HG03135 (cell line): ENCODE data around the gene ANXA2.
"Not testable (repeated sequence)": the region's sequence is repeated elsewhere in the genome, so short reads cannot be mapped to it uniquely, and the experiment has no call there.

Source experiments
- ATAC-seq: cut with Tn5 transposase; IDR thresholded peaks from one replicate; pipeline ENCODE4 v1.9.1; 2021; ENCODE audit warnings: mild to moderate bottlenecking, moderate library complexity; ENCODE audit not compliant: unreplicated experiment

The ANXA2 gene

DNA sequence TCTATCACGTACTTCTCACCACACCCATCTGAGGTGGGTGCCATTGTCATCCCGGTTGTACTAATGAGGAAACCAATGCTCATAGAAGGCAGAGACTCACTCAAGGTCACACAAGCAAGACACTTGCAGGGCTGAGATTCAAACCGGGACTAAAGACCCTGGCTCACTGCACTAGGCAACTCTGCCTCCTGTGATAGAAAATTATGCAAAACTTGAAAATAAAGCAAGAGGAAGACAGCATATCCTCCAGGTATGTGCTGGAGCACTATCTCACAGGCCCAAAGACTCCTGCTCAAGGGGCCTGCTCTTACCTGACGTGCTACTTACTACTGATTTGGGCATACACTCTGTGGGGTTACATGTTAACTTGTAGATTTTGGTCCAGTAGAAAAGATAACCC, 25.6 kb downstream of the ANXA2 start:
- no peak for ATAC-seq

DNA sequence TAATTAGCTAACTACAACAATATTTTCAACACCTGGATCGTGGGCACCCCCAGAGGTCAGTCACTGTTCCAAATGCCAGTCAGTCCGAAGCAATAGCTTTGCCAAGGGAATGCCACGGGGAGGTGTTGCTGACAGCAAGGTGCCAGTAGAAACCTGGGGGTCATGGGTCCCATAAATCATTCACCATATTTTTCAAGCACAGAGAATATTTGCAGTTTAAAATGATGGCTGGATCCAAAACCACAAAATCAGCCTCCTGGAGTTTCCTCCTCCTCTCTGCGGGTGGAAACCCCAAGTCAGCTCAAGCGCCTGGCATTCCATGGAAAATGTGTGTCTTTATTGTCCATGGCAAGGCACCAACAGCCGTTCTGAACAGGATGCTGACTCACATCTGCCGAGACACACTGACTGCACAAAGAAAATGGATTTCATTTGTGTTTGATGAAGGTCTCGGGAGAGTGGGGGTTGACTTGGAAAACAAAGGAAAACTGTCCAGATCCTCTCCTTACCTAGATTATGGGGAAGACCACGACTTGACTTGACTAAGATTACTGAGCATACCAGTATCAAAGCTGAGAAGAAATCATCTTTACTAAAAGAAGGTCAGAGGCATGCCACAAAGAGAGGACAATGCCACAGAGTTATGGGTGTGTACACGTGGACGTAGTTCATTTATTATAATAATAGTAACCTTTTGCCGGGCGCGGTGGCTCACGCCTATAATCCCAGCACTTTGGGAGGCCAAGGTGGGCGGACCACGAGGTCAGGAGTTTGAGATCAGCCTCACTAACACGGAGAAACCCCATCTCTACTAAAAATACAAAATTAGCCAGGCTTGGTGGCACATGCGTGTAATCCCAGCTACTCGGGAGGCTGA, 26.4 kb downstream of the ANXA2 start:
- ATAC-seq, result no peak

DNA sequence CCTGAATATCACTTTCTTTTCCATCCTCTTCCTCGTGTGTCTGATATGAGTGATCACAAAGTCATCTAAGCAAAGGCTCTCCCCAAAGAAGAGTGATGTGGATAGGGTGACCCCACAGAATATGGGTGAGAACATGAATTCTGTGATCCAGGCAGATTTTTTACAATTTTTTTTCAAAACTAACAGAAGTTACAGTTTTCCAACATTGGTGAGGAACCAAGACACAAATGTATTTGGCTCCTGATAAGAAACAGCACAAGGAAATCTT, 27.0 kb downstream of the ANXA2 start:
- no peak for ATAC-seq

DNA sequence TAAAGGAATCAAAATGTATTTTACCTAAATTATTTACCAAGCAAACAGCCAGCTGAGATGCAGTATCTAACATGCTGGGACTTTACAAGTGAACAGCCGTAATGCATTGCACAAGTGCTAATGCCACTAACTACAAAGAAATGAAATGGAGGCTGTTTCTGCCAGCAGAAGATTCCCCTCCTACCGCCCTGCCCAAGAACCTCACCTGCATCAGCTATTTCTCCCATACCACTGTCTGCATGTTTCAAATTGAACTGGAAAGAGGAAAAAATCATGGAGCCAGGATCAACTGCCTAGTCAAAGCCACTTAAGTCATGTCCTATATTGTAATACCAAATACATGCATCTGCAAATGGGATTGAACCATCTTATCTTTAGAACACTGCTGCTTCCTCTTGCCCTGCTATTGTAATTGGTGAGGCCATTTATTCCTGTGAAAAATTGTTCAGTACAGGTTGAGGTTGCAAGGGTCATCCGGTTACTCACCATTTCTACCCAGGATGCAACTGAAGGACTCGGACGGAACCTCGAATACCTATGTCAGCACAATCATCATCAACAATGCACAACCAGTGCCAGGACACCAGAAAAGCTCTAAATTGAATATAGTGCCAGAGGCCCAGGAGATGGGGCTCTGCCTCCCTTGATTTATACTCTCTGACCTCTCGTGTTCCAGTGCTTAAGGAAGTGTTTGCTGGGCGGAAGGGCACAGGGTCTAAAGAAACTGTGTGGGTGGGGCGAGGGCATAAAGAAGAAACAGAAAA, 27.5 kb downstream of the ANXA2 start:
- ATAC-seq, result no peak

DNA sequence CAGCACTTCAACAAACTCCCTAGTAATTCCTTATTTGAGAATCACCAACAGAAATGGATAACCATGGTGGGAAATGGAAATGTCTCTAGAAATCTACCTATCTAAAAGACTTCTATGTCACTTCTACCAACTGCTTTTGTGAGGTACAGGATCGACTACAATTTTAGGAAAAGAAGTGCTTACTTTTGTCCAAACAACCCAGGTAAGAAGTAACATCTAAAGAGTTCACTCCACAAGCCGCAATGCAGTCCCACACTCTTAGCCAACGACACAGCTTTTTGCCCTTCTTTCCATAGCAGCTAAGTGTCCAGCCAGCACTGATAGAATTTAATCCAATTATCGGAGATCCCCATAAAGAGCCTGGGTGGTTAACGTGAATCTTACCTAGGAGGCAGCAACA, 28.1 kb downstream of the ANXA2 start:
- no peak for ATAC-seq

DNA sequence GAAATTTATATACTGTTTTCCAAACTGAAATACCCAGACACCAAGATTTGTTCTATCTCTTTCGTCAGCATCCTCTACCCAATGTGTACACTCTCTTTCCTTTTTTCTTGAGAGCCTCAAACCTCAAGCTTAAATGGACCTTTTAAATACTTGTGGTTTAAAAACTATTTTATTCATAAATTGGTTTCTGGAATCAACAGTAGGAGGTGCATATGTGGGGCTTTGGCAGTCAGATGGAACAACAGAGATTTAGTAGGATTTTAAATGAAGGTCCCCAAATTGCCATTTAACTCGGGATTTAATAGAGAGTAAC, 33.2 kb downstream of the ANXA2 start:
- no peak for ATAC-seq

DNA sequence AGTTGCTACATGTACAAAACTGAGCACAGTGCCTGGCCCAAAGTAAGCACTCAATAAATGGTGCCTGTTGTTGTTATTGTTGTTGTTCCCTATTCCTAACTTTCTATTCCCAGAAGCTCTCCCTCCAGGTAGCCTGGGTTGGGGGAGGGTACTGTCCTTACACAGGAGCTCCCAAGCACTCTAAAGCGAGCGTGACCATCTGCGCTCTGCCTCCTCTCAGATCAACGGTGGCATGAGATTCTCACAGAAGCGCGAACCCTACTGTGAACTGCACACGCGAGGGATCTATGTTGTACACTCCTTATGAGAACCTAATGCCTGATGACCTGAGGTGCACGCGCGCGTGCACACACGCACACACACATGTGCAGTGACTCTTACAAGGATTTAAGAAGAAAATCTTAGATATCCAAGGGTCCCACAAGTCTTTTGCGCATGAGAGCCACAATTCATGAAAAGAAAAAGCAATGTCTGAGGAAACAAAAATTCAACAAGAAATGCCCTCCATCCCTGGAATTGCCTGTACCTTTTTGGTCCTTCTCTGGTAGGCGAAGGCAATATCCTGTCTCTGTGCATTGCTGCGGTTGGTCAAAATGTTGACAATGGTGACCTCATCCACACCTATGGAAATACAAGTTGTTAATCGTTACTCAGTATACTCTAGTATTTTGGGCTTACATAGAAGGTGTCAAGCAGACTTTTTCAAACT, 33.7 kb downstream of the ANXA2 start:
- no peak for ATAC-seq

DNA sequence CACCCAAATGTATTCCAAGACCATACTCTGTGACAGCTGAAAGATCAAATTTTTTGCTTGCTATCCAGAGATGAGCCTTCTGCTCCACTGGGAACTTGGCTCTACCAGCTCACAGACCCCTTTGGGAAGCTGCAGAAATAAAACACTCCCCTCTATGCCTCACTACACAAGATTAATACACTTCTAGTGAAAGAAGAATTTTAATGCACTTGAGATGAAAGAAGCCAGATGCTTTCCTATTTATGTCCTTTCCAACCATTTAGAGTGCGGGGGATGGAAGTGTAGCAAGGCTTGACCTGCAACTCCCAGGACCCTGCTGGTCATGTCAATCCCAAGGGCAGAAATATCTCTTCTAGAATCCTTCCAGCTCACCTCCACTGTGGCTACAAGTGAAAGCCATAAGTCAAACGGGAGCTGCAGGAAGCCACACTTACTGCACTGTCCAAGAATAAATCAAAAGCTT, 34.7 kb downstream of the ANXA2 start:
- no peak for ATAC-seq

DNA sequence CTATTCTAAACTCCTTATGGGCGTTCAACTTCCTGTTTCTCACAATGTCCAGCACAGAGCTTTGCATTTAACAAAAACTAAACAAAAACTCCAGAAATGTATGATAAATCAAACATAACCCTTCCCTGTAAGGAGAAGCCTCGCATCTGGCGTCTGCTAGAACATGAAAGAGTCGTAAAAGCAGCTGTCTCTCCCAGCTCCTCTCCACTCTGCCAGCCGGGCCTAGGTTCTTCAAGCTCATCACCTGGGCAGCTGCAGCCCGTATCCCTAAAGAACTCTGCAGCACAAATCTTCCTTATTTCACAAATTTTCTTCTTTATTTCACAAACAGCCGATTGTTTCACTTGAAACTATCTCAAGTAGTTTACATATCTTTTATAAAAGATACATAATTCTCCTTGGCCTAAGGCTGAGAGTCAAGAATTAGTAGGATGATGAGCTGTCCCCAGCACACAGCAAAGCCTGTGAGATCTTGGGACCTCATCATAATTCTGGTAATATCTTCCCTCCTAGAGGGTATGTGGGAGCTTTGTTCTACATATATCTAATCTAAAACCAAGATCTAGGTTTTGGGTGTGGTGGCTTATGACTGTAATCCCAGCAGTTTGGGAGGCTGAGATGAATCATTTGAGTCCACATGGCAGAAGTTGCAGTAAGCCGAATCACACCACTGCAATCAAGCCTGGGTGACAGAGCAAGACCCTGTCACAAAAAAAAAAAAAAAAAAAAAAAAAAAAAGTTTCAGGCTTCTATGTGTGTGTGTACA, 35.3 kb downstream of the ANXA2 start:
- no peak for ATAC-seq

DNA sequence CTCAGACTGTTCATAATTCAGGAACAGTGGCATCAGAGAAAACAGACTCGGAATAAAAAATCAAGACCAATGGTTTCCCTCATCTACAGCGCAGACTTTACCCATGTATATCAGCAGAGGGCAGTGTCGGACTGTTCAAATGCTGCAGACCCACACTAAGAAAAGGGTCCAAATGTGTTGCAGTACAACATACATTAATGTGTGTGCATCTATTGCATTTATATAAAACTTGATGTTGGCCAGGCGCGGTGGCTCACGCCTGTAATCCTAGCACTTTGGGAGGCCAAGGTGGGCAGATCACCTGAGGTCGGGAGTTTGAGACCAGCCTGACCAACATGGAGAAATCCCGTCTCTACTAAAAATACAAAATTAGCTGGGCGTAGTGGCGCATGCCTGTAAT, 38.0 kb downstream of the ANXA2 start:
- not testable (repeated sequence) for ATAC-seq

DNA sequence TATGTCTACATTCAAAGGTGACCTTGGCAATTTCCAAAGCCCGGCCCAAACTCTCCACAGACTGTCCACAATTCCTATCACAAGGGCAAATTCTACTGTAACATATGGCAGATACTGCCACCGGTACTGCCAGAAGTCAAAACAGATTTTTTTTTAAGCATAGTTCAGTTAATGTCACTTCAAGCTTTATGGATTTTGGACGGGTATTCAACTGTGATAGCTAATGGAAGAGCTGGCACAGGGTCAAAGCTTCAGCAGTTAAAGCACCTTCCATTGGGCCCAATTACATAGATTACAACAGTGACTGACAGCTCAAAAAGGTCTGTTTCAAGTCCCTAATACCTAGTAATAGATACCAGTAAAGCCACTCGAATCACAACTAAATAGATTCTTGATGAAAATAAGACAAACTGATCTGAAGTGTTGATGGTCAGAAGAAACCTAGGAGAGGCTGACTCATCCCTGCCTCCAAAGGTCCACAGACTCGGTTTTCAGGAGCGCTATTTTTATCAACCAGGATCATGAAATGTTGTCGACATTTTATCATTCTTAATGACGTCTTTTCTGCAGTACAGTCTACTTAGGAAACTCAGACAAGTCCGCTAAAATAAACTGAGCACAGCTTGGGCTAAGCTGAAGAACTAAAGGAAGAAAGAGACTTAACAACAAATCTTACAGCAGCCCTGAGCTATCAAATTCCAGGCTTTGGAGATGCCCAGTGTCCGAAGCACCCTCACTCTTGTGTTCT, 38.7 kb downstream of the ANXA2 start:
- ATAC-seq, result no peak

DNA sequence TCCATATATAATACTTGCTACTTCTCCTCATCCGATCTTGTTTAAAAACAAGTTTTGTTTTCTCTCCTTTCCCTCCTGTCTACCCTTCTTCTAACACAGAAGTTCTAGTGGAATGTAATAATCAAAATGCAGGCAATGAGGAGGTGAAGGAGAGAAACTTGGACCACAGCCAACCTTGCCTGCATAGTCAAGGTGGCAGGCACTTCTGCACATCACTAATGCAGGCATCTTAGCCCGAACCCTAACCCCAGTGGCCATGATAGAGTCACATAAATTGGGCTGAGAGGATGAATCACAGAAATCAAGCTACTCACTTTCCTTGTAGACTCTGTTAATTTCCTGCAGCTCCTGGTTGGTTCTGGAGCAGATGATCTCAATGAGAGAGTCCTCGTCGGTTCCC, 41.0 kb downstream of the ANXA2 start:
- no peak for ATAC-seq

DNA sequence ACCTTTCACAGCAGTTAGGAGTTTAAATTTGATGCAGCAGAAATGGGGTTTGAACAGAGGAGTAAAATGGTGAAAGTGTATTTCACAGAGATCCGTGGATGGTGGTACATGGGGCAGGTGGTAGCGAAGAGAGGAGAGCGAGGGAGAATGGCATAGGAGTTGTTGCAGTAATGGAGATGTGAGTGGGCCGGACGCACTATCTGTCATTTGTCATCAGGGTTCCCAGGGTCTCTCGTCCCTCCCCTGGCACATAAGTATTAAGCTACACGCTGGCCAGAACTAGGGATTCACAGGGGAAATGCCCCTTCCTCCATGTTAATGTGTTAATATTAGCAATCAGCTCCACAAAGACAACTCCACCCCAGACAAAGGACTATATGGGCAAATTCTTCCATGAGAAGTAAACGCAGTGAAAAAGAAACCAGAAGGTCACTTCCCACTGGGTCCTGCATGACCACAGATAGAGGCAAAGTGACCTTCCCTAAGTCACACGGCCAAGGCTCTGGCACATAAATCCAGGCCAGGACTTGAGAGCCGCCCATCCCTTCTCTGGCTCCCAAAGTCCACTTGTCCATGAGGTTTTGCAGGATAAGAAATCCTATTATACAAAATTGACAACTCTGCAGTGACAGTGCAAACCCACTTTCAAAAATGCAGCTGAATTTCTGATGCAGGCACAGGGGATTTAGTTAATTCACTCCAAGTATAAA, 42.5 kb downstream of the ANXA2 start:
- no peak for ATAC-seq

DNA sequence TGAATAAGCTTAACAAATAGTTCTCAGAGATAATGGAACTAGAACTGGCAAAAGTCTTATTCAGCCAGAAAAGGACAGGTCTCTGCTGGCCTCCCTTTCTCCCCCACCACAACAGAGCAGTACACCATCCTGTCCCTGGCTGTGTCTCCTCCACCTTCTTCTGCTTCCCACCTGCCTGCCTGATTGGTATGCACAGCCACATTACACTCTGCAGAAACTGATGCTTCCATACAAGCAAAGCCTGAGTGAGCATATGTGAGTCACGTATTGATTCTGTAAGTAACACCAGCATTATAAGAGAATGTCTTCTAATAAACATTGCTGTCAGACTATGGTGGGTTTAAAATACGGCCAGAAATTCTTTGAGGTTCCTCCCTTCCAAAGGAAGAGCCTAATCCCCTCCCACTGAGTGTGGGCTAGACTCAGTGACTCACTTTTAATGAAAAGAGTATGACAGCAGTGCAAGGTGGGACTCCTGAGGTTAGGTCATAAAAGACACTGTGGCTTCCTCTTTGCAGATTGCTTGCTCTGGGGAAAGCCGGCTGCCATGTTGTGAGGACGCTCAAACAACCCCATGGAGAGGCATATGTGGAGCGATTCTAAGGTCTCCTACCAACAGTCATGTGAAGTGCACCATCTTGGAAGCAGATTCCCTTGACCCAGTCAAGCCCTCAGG, 44.4 kb downstream of the ANXA2 start:
- ATAC-seq, result no peak

DNA sequence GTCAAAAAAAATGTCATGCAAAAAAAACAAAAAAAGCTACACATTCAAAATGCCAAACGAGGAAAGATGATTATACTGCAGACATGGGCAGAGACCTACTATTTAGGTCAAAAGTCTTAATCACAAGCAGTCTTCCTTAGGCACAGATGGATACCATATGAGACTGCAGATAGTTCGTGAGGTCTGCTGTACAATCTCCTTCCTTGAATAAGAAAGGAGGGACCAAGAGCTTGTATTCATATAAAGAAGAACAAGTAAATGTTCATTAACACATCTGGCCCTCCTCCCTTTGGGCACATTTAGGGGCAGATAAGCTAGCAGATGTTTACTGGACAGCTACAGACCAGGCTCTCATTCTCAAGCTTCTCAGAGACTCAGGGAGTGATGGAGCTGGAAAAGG, 45.3 kb downstream of the ANXA2 start:
- no peak for ATAC-seq

DNA sequence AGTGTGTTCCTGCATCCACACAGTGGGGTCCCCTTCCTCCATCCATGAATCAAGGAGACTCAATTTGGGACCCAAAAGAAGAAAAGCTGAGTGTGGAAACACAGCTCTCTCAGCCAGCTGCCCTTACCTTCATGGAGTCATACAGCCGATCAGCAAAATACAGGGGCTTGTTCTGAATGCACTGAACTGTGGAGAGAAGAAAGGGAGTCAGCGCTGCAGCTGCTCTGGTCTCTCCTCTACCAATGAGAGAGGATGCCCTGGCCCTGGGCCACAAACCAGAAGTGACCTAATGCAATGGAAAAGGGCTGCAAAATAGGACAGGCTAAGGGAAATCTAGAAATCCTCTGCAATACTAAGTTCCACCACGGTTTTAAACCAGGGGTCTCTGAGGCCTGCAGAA, 46.7 kb downstream of the ANXA2 start:
- no peak for ATAC-seq

DNA sequence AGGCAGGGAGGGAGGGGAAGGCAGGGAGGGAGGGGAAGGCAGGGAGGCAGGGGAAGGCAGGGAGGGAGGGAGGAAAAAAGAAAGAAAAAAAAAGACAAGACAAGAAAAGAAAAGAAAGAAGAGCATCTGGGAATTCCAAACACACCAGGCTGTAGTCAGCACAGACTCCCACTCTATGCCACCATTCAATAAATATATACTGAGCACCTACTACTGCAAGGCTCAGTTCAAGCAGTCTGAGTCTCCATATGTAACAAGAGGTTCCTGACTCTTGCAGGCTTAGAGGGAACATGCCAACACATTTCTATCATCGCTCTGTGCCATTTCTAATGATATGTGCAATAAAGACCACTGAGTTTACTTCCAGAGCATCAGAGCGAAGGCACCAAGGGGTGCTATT, 47.7 kb downstream of the ANXA2 start:
- no peak for ATAC-seq

DNA sequence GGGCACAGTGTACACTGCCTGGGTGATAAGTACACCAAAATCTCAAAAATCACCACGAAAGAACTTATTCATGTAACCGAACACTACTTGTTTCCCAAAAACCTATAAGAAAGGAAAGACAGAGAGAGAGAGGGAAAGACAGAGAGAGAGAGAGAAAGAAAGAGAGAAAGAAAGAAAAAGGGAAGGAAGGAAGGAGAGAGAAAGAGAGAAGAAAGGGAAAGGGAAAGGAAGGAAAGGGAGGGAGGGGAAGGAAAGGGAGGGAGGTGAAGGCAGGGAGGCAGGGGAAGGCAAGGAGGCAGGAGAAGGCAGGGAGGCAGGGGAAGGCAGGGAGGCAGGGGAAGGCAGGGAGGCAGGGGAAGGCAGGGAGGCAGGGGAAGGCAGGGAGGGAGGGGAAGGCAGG, 48.2 kb downstream of the ANXA2 start:
- no peak for ATAC-seq

DNA sequence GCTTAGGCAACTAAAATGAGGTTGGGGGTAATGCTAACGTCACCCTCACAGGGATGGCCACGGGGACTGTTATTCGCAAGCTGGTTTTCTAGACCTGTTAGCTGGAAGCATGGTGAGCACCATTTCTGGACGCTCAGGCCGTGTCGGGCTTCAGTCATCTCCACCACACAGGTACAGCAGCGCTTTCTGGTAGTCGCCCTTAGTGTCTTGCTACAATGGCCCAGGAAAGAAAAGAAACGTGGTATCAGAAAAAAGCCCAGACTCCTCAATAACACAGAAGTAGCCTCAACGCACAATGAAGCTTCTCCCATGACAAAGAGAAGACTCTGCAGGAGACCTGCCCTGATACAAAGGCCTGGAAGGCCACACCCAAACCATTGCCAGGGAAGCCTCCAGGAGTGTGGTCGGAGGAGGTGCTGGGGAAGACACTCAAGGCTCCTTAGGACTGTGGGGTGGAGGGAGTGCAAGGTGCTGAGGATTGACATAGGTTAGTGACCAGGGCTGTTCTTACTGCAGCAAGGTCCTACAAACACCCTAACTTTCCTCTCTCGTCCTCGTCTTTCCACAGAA, 50.2 kb downstream of the ANXA2 start:
- ATAC-seq, result no peak
